ENCODE measurements around the gene AK5.

The AK5 gene

DNA sequence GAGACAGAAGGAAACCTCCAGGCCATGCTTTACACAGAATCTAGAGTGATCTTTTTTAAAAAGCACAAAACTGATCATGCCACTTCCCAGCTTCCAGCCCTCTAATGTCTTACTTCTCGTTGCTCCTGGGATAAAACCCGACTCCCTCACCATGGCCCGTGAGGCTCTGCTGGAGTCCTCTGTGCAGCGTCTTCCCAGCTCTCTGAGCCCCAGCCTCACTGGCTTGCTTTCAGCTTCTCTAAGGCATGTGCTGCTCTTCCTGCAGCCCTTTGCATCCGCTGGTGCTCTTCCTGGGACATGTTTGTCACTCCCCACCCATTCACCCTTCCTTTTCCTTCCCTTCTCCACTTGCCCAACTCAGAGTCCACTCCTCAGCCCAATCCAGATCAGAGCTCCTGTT lies 184.1 kb downstream of the AK5 start:
- no peak overlapping the region for H3K4me3 Mint-ChIP-seq
- H3K4me1 Mint-ChIP-seq = peaks cover 25% of the 10 kb centered on the region
- H3K9me3 Mint-ChIP-seq = no peaks in the 10 kb centered on the region
- H3K27me3 Mint-ChIP-seq = no peaks in the 10 kb centered on the region
- H3K27ac Mint-ChIP-seq = no peak overlapping the region
- peaks cover 12% of the 10 kb centered on the region for H3K36me3 Mint-ChIP-seq

DNA sequence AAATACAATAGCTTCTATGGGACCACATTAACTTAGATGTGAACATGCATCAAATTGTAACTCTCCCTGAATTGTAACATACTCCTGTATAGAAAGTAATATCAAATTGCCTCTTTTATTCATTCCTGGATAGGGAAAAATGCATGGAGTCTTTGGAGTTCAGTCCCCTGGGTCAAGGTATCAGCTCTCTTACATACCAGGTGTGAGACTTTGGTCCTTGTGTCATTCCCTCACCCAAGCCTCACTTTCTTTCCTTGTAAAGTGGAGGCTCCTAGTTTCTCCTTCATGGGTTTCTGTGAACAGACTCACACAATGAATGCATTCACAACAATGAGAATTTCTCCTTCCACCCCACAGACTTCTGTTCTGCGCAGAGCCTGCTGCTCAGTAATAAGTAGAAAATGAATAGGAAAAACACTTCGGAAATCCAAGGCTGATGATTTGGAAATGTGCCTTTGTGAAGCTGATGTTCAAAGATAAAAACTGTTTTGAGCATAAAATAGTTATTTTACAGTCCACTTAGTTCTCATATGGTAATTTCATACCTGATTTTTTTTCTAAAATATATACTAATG lies 185.3 kb downstream of the AK5 start:
- Mint-ChIP-seq H3K4me3 (no peak overlapping the region), H3K9me3 (no peaks in the 10 kb centered on the region), H3K27ac (no peak overlapping the region), H3K36me3 (peaks cover 13% of the 10 kb centered on the region), H3K4me1 (peaks cover 25% of the 10 kb centered on the region), H3K27me3 (no peaks in the 10 kb centered on the region)

DNA sequence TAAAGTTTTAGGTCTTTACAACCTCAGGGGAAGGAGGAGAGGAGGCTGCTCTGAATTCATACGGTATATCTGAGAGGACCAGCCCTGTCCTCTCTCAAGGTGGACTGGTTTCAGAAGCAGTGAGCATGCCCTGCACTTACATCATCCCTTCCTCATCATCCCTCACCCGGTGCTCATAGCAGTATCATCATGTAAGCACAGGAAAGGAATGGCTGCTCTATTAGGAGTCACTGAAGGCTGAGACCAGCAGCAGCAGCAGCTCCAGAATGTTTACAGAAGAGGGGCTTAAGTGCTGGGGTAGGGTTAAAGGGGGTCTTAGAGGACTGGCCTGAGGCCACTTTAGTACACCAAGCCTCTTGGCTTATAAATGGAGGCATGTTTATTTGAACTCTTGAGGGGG lies 185.9 kb downstream of the AK5 start:
- peaks cover 16% of the 10 kb centered on the region for H3K36me3 Mint-ChIP-seq

DNA sequence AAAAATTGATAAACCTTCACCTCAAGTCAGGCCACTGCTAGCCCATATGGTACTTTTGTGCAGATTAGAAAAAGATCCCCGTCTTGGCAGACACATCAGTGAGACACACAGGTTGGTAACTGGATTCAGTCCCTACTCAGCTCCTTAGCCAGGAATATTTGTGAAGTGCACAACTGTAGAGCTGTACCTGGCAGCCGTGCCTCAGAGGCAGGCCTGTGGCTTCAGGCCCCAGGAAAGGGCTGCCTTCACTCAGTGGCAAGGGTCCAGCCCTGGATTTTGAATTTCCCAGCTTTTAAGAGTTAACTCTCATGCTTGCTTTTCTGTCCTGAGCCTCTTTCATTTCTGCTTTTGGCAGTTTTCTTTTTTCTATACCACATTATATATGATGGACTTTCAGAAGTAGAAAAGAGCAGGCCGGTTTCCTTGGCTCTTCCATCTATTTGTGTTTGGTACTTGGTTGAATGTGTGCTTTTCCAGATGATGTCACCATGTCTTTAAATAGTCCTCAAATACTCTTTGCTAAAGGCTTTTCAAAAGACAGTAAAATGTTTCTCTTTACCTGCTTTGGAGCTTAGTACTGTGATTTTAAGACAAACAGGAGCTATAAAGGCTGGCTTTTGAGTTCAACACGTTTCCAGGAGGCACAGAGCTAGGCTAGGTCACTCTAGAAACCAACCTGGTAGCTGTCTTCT lies 186.6 kb downstream of the AK5 start:
- H3K27me3 Mint-ChIP-seq = no peaks in the 10 kb centered on the region
- H3K4me1 Mint-ChIP-seq = peaks cover 21% of the 10 kb centered on the region
- no peak overlapping the region for H3K4me3 Mint-ChIP-seq
- peaks cover 19% of the 10 kb centered on the region for H3K36me3 Mint-ChIP-seq
- no peak overlapping the region for H3K27ac Mint-ChIP-seq
- H3K9me3 Mint-ChIP-seq = no peaks in the 10 kb centered on the region

More for the DNA sequence above, 185.9 kb downstream of the AK5 start:
- Mint-ChIP-seq H3K4me1 (peaks cover 25% of the 10 kb centered on the region), H3K27me3 (no peaks in the 10 kb centered on the region), H3K27ac (no peak overlapping the region), H3K9me3 (no peaks in the 10 kb centered on the region), H3K4me3 (no peak overlapping the region)

DNA sequence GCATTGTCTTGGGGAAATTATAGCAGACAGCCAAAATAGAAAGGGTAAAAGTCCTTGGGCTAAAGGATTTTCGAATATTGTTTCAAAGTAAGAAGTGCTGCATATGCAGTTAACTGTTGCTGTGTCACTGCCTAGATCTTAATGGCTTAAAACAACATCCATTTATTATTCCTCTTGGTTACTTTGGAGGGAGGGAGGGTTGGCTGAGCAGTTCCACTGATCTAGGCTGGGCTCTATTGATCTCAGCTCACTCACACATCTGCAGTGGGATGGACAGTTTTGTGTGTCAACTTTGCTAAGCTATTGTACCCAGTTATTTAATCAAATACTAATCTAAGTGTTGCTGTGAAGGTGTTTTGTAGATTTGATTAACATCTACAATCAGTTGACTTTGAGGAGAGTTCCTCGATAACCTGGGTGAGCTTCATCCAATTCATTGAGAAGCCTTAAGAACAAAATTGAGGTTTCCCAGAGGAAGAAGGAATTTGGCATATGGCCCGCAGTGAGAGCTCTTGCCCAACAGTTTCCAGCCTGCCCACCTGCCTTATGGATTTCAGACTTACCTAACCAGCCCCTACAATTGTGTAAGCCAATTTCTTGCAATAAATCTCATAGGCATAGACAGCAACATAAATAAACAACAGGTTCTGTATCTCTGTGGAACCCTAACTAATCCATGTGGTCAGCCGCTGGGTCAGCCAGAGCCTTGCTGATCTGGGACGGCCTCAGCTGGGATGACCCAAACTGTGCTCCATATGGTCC lies 187.3 kb downstream of the AK5 start:
- Mint-ChIP-seq H3K36me3 (peaks cover 20% of the 10 kb centered on the region), H3K27me3 (no peaks in the 10 kb centered on the region), H3K4me3 (no peak overlapping the region), H3K27ac (no peak overlapping the region), H3K4me1 (peaks cover 19% of the 10 kb centered on the region), H3K9me3 (no peaks in the 10 kb centered on the region)

DNA sequence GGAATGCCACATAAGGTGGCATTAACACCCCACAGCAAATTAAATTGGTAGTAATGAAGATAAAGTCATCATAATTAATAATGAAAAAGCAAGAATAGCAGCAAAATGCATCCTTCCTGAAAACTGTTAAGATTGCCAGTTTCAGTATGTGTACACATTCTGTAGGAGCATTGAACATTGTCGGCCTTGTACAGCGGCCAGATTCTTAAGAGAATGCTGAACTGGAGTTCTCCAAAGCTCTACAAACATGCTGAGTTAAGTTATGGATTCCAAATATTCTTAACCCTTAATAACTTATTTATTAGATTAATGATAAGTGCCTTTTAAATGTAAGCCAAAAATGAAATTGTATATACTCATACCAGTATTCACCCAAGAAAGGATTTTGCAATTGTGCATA lies 189.9 kb downstream of the AK5 start:
- Mint-ChIP-seq H3K36me3 (peaks cover 23% of the 10 kb centered on the region), H3K9me3 (no peaks in the 10 kb centered on the region), H3K27me3 (no peaks in the 10 kb centered on the region), H3K27ac (no peak overlapping the region), H3K4me1 (peaks cover 25% of the 10 kb centered on the region), H3K4me3 (no peak overlapping the region)

DNA sequence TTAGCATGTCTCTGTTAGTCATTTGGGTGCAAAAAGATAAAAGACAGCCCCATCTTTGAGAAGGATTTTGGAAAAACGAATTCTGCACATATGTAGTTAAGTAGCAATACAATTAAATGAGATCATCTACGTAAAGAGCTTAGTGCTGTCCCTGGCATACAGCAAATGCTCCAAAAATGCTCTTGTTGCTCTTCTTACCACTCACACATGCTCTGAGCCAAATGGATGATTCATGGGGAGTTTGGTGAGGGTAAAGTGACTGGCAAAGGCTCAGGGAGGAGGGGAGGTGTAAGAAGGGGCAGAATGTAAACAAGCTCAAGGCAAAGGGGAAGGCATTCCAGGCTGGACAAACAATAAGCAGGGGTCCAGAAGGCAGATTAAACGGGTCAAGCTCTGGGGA lies 191.9 kb downstream of the AK5 start:
- H3K36me3 Mint-ChIP-seq = peaks cover 30% of the 10 kb centered on the region
- no peaks in the 10 kb centered on the region for H3K9me3 Mint-ChIP-seq
- H3K4me3 Mint-ChIP-seq = no peak overlapping the region
- no peak overlapping the region for H3K27ac Mint-ChIP-seq
- H3K27me3 Mint-ChIP-seq = no peaks in the 10 kb centered on the region
- peaks cover 30% of the 10 kb centered on the region for H3K4me1 Mint-ChIP-seq

DNA sequence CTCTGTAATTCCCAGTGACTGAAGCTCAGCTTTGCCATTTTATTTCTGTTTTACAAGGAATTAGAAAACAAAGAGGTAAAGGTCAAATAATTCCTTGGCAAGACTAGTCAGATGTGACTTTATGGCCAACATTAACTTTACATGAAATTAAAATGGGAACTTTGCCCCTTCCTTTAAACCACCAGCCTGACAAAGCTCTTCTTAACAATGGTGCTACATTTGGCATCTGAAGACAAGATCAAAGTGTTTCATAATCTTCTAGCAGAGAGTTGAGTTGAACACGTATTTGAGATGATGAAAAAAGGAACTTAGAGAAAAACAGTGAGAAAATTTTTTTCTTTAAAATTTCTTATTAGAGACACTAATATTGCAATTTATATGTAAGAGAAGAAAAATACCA lies 193.8 kb downstream of the AK5 start:
- H3K9me3 Mint-ChIP-seq = no peaks in the 10 kb centered on the region
- peaks cover 30% of the 10 kb centered on the region for H3K4me1 Mint-ChIP-seq
- H3K27me3 Mint-ChIP-seq = no peaks in the 10 kb centered on the region
- peaks cover 34% of the 10 kb centered on the region for H3K36me3 Mint-ChIP-seq
- H3K27ac Mint-ChIP-seq = peak overlapping the region; percentile 48
- H3K4me3 Mint-ChIP-seq = no peak overlapping the region

DNA sequence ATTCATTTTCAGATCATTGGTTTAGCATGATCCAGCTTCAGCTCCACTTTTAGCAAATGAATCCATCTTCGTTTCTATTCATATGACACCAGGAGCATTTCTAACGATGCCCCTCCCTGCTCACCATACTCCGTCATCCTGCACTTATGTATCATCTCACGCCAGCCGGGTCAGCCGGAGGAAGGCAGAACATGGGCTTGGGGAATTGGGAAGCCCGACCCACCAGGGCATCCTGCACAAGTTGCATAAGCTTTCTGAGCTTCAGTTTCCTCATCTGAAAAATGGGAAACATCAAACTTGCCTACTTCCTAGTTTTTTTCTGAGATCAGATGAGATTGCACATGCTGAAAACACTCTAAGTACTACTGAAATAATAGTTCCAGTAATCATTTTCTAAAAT lies 194.7 kb downstream of the AK5 start:
- Mint-ChIP-seq H3K27ac (no peak overlapping the region), H3K27me3 (no peaks in the 10 kb centered on the region), H3K9me3 (no peaks in the 10 kb centered on the region), H3K4me1 (peaks cover 30% of the 10 kb centered on the region), H3K36me3 (peaks cover 34% of the 10 kb centered on the region), H3K4me3 (no peak overlapping the region)

DNA sequence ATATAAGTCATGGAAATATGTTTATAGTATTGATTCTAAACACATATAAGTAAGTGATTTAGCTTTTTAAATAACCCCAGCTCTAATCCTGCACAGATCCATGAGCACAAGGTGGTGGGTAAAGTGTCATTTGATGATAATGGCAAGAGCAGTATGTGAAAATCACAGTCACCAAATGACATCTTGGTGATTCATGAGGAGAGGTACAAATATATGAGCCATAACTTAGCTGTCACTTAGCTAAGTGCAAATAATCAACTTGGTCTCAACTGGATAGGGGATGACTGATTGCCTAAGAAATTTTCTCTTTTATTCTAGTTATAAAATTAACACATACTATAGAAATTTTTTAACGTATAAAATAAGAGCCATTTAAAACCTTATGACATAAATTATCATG lies 202.5 kb downstream of the AK5 start:
- no peak overlapping the region for H3K27ac Mint-ChIP-seq
- H3K27me3 Mint-ChIP-seq = no peaks in the 10 kb centered on the region
- H3K4me1 Mint-ChIP-seq = peaks cover 9% of the 10 kb centered on the region
- H3K4me3 Mint-ChIP-seq = no peak overlapping the region
- H3K36me3 Mint-ChIP-seq = peaks cover 26% of the 10 kb centered on the region
- no peaks in the 10 kb centered on the region for H3K9me3 Mint-ChIP-seq

DNA sequence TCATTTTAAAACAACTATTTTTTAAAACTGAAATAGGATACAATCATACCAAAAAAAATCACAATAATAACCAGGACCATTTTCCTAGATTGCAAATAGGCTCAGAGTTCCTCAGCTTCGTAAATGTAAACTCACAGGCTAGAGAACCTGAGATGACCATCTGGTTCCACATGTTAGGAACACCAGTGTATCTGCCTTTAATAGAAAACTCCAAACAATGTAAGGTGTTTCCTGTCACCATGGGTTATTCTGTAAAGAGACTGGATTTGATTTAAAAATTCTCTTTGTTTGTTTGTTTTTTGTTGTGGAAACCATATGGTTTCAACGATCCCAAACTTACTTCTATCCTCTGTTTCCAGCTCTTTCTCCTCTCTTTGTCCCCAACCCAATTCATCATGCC lies 203.1 kb downstream of the AK5 start:
- Mint-ChIP-seq H3K36me3 (peaks cover 26% of the 10 kb centered on the region), H3K27me3 (no peaks in the 10 kb centered on the region), H3K4me1 (peaks cover 9% of the 10 kb centered on the region), H3K27ac (no peak overlapping the region), H3K9me3 (no peaks in the 10 kb centered on the region), H3K4me3 (no peak overlapping the region)

DNA sequence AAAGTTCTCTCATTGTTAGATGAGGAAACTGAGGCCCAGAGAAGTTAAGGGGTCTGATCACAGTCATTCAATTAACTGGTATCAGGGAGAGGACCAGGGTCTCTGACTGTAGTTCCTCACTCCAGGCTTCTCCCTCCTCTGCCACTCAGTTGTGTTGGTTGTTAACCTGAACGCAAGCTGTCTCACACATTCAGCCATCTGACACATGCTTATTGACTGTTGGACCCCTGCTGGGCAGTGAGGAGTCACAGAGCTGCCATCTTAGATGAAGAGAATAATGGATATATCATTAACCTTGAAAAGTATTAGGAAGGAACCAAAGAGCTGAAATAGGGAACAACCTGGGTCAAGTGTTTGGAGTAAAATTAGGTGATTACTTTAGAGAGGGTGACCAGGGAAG lies 205.8 kb downstream of the AK5 start:
- H3K4me1 Mint-ChIP-seq = peaks cover 5% of the 10 kb centered on the region
- peaks cover 28% of the 10 kb centered on the region for H3K36me3 Mint-ChIP-seq
- no peaks in the 10 kb centered on the region for H3K9me3 Mint-ChIP-seq
- no peak overlapping the region for H3K4me3 Mint-ChIP-seq
- no peak overlapping the region for H3K27ac Mint-ChIP-seq
- no peaks in the 10 kb centered on the region for H3K27me3 Mint-ChIP-seq

DNA sequence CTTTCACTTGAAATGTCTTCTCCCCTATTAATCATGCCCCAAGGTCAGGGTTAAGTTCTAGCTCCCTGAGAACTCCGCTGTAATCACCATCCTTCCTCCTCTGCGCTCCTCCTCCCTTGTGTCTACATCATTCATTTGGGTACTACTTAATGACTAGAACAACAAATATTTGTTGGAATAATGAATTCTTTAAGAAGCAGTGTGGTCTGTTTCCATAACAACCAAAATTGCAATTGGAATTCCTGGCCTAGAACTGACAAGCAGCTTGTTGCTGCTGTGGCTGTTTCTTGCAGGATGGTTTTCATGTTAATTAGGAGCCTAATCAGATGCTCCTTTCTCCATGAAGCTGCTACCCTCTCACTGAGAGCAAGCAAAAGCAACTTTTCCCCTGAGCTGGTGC lies 208.1 kb downstream of the AK5 start:
- no peak overlapping the region for H3K4me3 Mint-ChIP-seq
- peaks cover 22% of the 10 kb centered on the region for H3K36me3 Mint-ChIP-seq
- no peaks in the 10 kb centered on the region for H3K9me3 Mint-ChIP-seq
- no peaks in the 10 kb centered on the region for H3K27me3 Mint-ChIP-seq
- peak overlapping the region; percentile 79 for H3K27ac Mint-ChIP-seq
- H3K4me1 Mint-ChIP-seq = peaks cover 5% of the 10 kb centered on the region

DNA sequence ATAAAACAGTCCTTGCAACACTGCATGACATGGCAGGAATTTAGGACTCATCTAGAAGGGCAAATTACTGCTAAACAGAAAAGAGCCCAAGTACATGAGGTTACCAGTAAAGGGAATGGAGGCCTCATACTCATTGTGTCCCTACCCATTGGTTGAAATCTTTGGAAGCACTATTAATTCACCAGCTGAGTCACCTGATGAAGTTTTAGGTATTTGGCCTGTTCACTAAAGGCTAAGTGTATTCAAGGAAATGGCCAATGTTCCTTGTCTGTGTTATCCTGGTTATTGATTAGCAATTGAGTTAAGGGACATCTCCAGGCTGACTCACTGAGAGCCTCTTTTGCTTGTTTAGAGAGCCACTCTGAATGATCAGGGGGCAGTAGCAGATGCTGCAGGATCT lies 212.2 kb downstream of the AK5 start:
- H3K36me3 Mint-ChIP-seq = peaks cover 28% of the 10 kb centered on the region
- peaks cover 8% of the 10 kb centered on the region for H3K9me3 Mint-ChIP-seq
- no peak overlapping the region for H3K27ac Mint-ChIP-seq
- H3K4me1 Mint-ChIP-seq = peaks cover 24% of the 10 kb centered on the region
- H3K27me3 Mint-ChIP-seq = no peaks in the 10 kb centered on the region
- H3K4me3 Mint-ChIP-seq = no peak overlapping the region

DNA sequence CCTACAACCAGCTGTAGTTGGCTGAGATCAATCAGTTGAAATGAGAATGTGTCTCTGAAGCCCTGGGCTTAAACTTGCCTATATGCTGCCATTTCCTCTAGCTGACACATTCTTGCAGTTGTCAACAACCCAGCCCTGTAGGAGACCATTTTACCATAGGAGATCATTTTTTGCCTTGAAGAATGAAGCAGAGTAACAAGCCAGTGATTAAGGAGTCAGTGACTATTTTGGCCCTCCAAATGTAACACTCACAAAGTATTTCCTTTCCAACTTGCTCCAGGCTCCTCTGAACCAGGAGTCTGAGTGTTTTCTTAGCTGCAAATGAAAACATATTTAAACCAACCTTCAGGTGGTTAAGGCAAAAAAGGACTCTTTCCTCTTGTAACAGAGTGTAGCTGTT lies 217.1 kb downstream of the AK5 start:
- no peak overlapping the region for H3K4me3 Mint-ChIP-seq
- peaks cover 8% of the 10 kb centered on the region for H3K9me3 Mint-ChIP-seq
- H3K27me3 Mint-ChIP-seq = no peaks in the 10 kb centered on the region
- peaks cover 21% of the 10 kb centered on the region for H3K4me1 Mint-ChIP-seq
- no peak overlapping the region for H3K27ac Mint-ChIP-seq
- H3K36me3 Mint-ChIP-seq = peaks cover 32% of the 10 kb centered on the region

DNA sequence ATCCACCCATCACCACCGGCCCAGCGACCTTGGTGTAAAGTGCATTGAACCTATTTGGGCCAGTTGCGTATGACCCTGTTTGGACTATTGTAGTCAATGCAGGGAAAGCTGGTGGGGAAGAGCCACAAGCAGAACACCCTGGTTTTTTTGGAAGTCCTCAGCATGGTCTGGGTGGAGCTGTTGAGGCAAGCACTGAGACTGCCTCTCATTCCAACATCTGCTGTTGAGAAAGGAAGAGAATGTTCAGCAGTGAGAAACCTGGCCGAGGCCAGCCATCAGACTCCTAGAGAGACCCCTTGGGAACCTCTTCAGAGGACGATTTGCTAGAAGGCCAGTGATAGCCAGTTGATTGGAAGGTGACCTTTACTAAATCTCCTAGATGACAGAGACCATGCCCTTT lies 217.6 kb downstream of the AK5 start:
- H3K4me3 Mint-ChIP-seq = no peak overlapping the region
- H3K4me1 Mint-ChIP-seq = peaks cover 23% of the 10 kb centered on the region
- H3K9me3 Mint-ChIP-seq = peaks cover 8% of the 10 kb centered on the region
- peaks cover 31% of the 10 kb centered on the region for H3K36me3 Mint-ChIP-seq
- no peak overlapping the region for H3K27ac Mint-ChIP-seq
- no peaks in the 10 kb centered on the region for H3K27me3 Mint-ChIP-seq

All from activated naive CD4-positive, alpha-beta T cell treated with anti-CD3 and anti-CD28 coated beads, Interleukin-2, amount 50 U/mL, for 24 hours (primary cell).